HG03378 (cell line): Measurements from ENCODE around the gene MYL6.
"Not testable (repeated sequence)": the region's sequence is repeated elsewhere in the genome, so short reads cannot be mapped to it uniquely, and the experiment has no call there.

Source experiments
- ATAC-seq: cut with Tn5 transposase; IDR thresholded peaks from one replicate; pipeline ENCODE4 v1.9.1; 2021; ENCODE audit warnings: mild to moderate bottlenecking, moderate library complexity; ENCODE audit not compliant: unreplicated experiment

Gene MYL6

DNA sequence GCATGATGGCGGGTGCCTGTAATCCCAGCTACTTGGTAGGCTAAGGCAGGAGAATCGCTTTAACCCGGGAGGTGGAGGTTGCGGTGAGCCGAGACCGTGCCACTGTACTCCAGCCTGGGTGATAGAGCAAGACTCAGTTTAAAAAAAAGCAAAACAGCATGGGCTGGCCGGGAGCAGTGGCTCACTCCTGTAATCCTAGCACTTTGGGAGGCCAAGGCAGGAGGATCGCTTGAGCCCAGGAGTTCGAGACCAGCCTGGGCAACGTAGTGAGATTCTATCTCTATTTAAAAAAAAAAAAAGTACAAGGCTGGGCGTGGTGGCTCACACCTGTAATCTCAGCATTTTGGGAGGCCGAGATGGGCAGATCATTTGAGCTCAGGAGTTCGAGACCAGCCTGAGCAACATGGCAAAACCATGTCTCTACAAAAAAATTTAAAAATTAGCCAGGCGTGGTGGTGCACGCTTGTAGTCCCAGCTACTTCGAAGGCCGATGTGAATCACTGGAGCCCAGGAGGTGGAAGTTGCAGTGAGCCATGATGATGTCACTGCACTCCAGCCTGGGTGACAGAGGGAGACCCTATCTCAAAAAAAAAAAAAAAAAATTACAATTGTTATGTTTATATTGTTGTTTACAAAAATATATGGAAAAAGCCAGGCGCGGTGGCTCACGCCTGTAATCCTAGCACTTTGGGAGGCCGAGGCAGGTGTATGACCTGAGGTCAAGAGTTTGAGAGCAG is 1.5 kb upstream of the MYL6 start:
- ATAC-seq, result not testable (repeated sequence)

GRCh38 chr12:56157201-56158028 is 744 bp upstream of the MYL6 start:
- ATAC-seq, result peak; percentile 26

GRCh38 chr12:56158926-56159461 is 835 bp downstream of the MYL6 start:
- no peak for ATAC-seq

GRCh38 chr12:56159482-56160192 is 1.5 kb downstream of the MYL6 start:
- no peak for ATAC-seq

DNA sequence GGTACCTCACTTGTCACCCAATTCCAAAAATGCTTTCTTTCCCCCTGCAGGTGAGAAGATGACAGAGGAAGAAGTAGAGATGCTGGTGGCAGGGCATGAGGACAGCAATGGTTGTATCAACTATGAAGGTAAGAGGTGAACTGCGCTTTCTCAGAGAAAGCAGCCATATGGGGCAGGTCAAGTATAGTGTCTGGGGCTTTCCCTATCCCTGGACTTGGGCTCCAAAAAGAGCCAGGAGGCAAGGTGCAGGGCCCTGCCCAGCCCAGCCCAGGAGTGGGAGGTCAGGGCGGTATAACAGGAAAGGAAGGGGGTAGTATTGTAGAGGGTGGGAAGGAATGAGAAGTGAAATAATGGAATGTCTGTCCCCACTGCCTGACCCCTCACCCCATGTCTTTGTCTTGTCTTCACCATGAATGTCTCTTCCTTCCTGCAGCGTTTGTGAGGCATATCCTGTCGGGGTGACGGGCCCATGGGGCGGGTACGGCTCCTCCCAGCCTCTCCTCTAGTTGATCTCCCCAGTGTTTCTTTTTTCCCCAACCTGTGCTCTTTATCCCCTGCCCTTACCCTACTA is 2.1 kb downstream of the MYL6 start:
- no peak for ATAC-seq

DNA sequence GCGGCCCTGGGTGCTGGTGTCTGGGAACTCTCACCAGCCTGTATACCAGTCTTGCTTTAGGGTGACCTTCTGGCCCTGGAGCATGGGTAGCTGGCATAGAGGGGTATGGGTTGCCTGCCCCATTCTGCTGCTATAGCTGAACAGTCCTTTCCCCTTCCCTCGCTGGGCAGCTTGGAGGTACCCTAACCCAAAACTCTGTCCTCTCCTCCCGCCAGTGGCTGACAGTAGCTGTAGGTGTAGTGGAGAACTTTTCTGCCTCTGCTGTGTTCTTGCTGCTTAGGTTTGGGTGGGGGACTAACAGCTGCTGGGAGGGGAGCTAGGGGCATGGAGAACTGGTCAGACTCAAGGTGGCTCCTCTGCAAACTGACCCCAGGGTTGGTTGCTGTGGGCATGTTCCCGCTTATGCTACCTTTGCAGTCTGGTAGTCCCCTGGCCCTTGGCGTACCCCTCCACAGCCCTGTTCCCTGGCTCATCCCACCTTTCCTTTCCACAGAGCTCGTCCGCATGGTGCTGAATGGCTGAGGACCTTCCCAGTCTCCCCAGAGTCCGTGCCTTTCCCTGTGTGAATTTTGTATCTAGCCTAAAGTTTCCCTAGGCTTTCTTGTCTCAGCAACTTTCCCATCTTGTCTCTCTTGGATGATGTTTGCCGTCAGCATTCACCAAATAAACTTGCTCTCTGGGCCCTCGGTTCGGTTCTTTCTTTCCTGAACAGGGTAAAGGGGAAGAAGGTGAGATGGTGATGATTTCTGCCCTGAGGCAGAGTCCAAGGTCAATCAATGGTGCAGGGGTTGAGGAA is 2.9 kb downstream of the MYL6 start:
- no peak for ATAC-seq

- ATAC-seq, result no peak
These were observed 3.7 kb downstream of the MYL6 start for GRCh38 chr12:56161690-56162351.

DNA sequence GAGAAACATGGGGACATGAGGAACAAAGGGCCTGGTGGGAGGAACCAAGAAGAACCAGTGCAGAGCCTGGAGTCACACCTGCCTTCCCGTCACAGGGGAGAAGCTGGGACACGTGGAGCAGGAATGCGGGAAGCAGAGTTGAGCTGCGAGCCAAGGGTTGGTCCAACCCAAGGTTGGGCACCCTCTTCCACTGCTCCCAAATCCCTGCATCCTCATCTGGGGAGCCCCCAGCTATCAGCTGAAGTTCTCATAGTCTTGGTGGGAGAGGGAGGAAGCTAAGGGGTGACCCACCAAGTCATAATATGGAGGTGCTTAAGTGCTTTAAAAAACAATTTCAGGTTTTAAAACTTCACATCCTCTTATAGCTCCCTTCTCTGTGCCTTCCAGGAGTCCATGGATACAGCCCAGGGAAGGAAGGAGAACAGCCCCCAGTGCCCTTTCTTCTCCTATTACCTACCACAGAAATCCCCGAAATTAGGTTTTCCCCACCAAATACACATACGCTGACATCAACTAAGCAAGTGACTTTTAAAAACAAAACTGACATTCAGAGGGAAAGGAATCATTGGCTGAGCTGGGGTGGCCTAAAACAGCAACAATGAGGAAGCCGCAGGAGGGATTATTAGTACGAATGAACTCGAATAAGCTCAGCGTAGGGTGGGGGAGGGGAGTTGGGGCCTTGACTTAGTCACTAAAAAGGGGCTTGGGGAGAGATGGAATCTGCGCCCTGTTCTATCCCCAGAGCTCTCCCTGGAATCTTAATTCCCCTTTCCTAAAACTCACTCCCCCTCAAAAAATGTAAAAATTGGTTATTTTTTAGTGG is 4.5 kb downstream of the MYL6 start:
- ATAC-seq, result no peak

- ATAC-seq, result no peak
These were observed 5.6 kb downstream of the MYL6 start for GRCh38 chr12:56163533-56164344.

DNA sequence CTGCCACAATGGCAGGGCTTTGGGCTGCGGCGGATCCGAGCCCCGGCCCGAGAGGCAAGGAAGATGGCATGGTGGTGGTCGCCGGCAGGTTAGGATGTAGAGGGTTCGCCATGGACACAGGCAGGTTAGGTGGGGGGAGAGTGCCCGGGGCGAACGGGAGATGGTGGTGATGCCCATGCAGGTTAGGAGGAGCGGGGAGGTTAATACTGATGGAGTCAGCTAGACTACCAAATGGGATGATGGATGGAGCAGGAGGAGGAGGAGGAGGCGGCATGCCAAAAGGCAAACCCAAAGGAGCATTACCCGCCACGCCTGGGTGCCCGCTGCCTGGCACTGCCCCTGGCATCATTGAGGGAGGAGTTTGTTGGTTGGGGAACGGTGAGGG is 6.2 kb downstream of the MYL6 start:
- ATAC-seq, result no peak

DNA sequence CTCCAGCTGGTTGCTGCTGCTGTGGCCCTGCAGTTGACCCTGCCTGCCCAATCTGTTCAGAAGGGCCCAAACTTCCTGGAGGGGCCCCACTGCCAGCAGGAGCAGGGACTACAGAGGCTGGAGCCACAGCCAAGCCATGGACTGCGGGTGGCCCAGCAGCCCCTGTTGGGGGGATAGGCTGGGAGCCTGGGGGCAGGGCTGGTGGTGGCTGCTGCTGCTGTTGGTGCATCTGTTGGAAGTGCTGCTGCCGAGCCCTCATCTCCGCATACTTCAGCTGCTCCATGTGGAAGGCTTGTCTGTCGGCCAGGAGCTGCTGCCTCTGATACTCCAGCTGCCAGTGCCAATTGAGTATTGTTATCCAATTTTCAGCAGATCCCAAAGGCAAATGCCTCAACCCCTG is 7.2 kb downstream of the MYL6 start:
- no peak for ATAC-seq

GRCh38 chr12:56169229-56169759 is 11.1 kb downstream of the MYL6 start:
- no peak for ATAC-seq

- no peak for ATAC-seq
These were observed 14.7 kb downstream of the MYL6 start for GRCh38 chr12:56172839-56173238.

GRCh38 chr12:56178347-56178746 is 20.2 kb downstream of the MYL6 start:
- no peak for ATAC-seq

DNA sequence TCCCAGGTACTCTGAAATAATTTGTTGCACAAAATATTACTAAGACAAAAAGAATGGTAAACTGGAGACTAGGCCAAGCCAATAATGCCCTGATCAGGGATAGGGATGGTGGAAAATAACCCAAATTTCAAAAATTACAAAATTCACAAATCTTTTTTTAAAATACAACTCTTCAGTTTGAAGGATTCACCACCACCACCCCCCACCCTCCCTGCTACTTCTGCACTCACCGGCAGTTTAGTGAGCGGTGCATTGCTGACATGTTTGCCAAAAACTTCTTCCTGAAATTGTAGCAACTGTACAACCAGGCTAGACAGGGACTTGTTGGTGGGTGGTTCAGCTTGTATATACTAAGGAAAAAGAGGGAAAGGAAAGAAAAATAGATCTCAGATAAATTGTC is 28.8 kb downstream of the MYL6 start:
- ATAC-seq, result no peak

DNA sequence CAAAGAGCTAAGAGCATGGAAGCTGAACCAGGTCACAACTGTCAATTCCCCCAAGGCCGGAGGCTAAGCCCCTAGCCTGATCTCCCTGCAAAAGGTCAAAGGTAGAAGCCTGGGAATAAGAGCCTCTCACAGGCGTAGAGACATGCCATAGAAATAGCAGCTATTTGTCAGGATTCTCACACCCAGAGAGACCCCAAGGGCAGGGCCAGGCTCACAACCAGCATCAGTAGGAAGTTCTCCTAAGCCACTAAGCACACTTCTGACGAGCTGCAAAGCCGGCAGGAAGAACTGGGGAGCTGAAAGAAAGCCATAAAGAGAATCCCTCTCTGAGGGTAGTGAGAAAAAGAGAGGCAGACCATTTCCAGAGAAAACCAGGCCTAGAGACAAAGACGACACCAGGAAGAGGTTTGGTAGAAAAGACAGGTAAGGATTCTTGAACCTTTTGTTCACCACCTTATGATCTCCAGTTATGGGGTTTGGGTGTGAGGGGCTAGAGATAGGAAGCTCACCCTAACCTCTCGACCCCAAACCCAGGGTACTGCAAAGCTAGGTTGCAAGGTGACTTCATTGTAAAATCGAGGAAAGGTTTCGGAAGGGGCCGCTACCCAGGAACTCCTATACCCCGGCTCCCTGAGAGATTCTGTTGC is 30.1 kb downstream of the MYL6 start:
- no peak for ATAC-seq

GRCh38 chr12:56188778-56189098 is 30.6 kb downstream of the MYL6 start:
- ATAC-seq, result no peak
